GM23338 (cell line): ENCODE measurements around the gene CACNA2D1.

ENCODE experiments used
- CREB1 ChIP-seq: fragments of 250-450 bp; sonication (Bioruptor Pico); IDR thresholded peaks from 2 replicates; pipeline ENCODE4 v1.5.0; 2020; ENCODE audit warnings: low read depth, mild to moderate bottlenecking, moderate library complexity
- CTCF ChIP-seq, 2 experiments: fragments of 200-600 bp in 1 of 2; sonication (generic) in 1 of 2; conservative IDR thresholded peaks; 2 replicates each; pipeline versions ENCODE4 v1.5.1 to v1.6.1; 2016 to 2017; ENCODE audit warnings: antibody characterized with exemption in 2 of 2, low read depth in 2 of 2, mild to moderate bottlenecking in 2 of 2, moderate library complexity in 1 of 2

DNA sequence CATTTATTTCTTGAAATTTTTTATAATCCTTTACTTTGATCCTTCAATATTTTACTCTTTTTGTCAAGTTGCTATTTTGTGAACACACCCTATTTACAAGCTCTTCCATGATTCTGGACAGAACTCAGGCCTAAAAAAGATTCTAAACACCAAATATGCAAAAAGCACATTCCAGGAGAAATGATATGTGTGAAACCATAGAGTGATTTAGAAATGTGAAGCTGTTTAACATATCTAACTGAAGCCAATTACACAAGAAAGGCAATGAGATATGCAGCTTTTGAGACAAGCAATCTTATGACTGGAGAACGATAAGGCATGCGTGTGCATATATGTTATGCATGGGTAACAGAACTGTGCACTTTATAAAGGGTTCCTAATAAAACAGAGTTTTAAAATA lies 243.0 kb downstream of the CACNA2D1 start:
- TF ChIP-seq CREB1 (CRISPR knock-in tag) = no peak
- no peak for TF ChIP-seq CTCF (conservative IDR thresholded peaks at IDR 0.05; ENCODE audit: low read depth in 2 of 2)
